Duodenal mucosa (tissue), 2 donors: Measurements from ENCODE around the gene IL1RAPL2.
A peak's percentile ranks its signal among the peaks of the same experiment; 100 is the strongest.
"Not testable (repeated sequence)": the region's sequence is repeated elsewhere in the genome, so short reads cannot be mapped to it uniquely, and the experiment has no call there.

Experiments
- H3K27ac ChIP-seq: one replicate; pipeline ENCODE4 v1.7.0; 2013; ENCODE audit warnings: low read depth, low read length
- H3K27me3 ChIP-seq, 2 donors: one replicate each; pipeline ENCODE4 v1.7.0; 2013; ENCODE audit warnings: low read length in 2 of 2, control low read depth in 1 of 2; ENCODE audit not compliant: insufficient read depth in 2 of 2, control insufficient read depth in 1 of 2
- H3K36me3 ChIP-seq, 2 donors: one replicate each; pipeline ENCODE4 v1.7.0; 2013; ENCODE audit warnings: low read length in 2 of 2, control low read depth in 1 of 2; ENCODE audit not compliant: insufficient read depth in 2 of 2, control insufficient read depth in 1 of 2
- H3K4me1 ChIP-seq, 2 donors: one replicate each; pipeline ENCODE4 v1.7.0; 2013; ENCODE audit warnings: low read length in 2 of 2, control low read depth in 1 of 2; ENCODE audit not compliant: insufficient read depth in 2 of 2, control insufficient read depth in 1 of 2
- H3K4me3 ChIP-seq, 2 donors: one replicate each; pipeline ENCODE4 v1.7.0; 2013; ENCODE audit warnings: low read length in 2 of 2, low read depth in 1 of 2
- H3K9ac ChIP-seq, 2 donors: one replicate each; pipeline ENCODE4 v1.7.0; 2013; ENCODE audit warnings: low read length in 2 of 2, low read depth in 1 of 2
- H3K9me3 ChIP-seq, 2 donors: one replicate each; pipeline ENCODE4 v1.7.0; 2013; ENCODE audit warnings: low read length in 2 of 2, control low read depth in 1 of 2; ENCODE audit not compliant: control insufficient read depth in 1 of 2

IL1RAPL2 gene

DNA sequence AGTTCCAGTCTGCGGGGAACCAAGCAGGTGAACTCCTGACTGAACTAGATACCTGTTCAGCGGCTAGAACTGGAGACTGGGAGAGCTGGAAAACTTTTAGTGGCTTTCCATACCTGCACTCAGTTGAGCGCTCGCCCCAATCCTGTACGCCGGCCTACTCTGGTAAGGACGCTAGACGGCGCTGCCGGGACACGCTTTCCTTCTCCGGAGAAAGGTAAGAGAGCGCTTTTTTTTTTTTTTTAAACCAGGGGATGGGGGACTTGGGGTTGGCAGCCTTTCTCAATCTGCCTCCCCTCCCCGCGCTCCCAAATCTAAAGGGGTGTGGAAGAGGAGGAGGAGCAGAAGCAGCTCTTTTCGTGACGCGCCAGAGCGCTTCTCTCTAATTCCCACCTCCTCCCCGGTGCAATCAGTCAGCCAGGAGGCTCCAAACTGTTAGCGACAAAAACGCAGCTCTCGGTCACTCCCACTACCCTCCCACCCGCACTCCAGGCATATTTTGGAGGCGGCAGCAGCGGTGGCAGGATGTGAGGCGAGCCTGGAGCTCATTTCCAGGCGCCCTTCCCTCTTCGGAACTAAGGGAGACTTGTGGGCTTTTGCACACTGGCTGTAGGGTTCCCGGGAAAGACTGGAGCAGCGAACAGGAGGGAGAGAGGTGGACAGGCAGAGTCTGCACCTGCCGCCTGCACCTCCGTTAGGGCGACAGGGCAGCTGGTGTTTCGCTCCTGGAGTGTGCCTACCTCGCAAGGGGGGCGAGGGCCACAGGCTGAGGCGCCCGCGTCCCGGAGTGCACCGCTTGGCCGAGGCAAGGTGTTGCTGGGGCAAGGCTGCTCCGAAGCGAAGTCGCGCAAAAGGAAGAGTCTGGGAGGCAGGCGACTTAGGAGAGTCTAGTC is at the start of gene IL1RAPL2:
Gene IL1RAPL2, plus strand, starts transcription at position 409 of the 890 bp plus-strand sequence.
- H3K27ac ChIP-seq: no peak within 1 kb of the TSS
- H3K36me3 ChIP-seq: no peaks in the 10 kb centered on the region
- H3K9ac ChIP-seq: no peak within 1 kb of the TSS
- peak within 1 kb of the TSS; percentile 48 to 57 for H3K4me3 ChIP-seq
- H3K27me3 ChIP-seq: peaks cover 14 to 20% of the 10 kb centered on the region in 2 donors
- H3K9me3 ChIP-seq: no peaks in the 10 kb centered on the region
- H3K4me1 ChIP-seq: no peaks in the 10 kb centered on the region

DNA sequence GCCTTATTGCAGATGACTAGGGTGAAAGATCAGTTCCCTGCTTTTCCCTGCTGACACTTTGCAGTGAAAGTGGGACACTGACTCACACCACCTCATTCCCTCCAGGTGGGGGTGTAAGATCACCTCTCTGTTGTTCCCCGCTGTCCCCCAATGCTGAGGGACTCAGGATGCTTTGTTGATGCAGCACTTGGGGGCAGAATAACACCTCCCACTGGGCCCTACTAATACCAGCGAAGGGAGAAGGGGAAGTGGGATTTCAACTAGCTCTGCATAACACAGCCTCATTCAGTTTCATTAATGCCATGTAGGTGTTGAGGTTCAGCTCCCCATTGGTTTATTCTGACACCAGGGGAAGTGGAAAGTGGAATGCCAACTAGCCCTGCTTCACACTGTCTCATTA is 43.6 kb upstream of the IL1RAPL2 start:
- Histone ChIP-seq H3K9me3 (no peaks in the 10 kb centered on the region), H3K27ac (no peak overlapping the region), H3K4me3 (no peak overlapping the region), H3K9ac (no peak overlapping the region), H3K4me1 (no peaks in the 10 kb centered on the region), H3K27me3 (no peaks in the 10 kb centered on the region), H3K36me3 (no peaks in the 10 kb centered on the region)

DNA sequence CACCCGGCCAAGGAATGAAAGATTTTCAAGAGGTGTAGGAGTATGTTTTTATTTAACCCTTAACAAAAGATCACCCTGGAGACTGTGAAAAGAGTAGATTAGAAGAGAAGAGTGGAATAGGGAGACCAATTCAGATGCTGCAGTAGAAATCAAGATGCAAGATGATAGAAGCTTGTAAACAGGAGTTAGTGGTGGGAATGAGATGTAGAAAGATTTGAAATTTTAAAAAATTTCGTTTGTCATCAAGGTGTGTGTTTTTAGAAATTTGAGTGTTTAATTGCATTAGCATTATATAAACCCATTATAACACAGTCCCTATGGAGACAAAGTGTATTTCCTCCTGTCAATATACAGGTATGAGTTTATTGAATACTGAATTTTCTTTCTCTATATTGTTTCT is 42.1 kb upstream of the IL1RAPL2 start:
- Histone ChIP-seq H3K36me3 (no peaks in the 10 kb centered on the region), H3K27me3 (no peaks in the 10 kb centered on the region), H3K4me1 (no peaks in the 10 kb centered on the region), H3K9me3 (no peaks in the 10 kb centered on the region), H3K27ac (no peak overlapping the region), H3K4me3 (no peak overlapping the region), H3K9ac (no peak overlapping the region)

DNA sequence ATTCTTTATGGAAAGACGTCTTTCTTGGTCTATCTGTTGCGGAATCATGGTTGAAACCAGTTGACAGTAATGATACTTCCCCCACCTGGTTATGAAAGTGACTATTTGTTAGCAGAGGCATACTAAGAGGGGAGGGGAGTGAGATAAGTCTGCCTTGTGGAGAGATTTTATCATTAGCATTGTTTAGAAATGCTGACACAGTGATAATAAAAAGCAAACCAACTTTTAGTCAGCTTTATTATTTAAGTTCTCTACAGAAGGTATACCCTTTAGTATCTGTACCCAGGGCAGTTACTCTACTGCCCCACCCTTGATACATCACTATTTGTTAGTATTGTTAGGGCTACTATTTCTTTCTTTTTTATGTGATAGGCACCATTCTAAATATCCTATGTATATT is 26.9 kb upstream of the IL1RAPL2 start:
- Histone ChIP-seq H3K4me3 (no peak overlapping the region), H3K4me1 (no peaks in the 10 kb centered on the region), H3K27ac (no peak overlapping the region), H3K36me3 (no peaks in the 10 kb centered on the region), H3K9me3 (no peaks in the 10 kb centered on the region), H3K9ac (no peak overlapping the region), H3K27me3 (no peaks in the 10 kb centered on the region)

DNA sequence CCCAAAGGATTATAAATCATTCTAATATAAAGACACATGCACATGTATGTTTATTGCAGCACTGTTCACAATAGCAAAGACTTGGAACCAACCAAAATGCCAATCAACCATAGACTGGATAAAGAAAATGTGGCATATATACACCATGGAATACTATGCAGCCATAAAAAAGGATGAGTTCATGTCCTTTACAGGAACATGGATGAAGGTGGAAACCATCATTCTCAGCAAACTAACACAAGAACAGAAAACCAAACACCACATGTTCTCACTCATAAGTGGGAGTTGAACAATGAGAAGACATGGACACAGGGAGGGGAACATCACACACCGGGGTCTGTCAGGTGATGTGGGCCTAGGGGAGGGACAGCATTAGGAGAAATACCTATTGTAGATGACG is 23.6 kb upstream of the IL1RAPL2 start:
- H3K4me3 ChIP-seq, H3K27ac ChIP-seq, H3K9ac ChIP-seq, H3K9me3 ChIP-seq, H3K27me3 ChIP-seq, H3K36me3 ChIP-seq, H3K4me1 ChIP-seq: not testable (repeated sequence)

DNA sequence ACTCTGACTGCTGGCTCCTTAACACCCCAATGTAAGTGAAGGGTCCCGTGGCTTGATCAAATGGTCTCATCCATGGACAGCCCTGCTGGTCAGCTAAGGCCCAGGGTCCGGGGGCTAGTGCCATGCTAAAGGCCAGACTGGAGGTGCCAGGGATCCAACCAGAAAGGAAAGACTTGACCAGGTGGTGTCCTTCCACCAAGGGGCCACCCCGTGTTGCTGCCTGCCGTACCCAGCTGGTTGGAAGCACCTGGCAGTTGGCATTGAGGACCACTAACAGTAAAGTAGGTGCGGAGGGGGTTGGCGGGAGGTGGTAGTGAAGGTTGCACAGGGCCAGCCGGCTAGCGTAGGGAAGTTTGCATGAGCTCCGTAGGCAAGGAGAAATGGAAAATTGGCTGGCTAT is 1.7 kb upstream of the IL1RAPL2 start:
- H3K27me3 ChIP-seq: peaks cover 14 to 20% of the 10 kb centered on the region in 2 donors

DNA sequence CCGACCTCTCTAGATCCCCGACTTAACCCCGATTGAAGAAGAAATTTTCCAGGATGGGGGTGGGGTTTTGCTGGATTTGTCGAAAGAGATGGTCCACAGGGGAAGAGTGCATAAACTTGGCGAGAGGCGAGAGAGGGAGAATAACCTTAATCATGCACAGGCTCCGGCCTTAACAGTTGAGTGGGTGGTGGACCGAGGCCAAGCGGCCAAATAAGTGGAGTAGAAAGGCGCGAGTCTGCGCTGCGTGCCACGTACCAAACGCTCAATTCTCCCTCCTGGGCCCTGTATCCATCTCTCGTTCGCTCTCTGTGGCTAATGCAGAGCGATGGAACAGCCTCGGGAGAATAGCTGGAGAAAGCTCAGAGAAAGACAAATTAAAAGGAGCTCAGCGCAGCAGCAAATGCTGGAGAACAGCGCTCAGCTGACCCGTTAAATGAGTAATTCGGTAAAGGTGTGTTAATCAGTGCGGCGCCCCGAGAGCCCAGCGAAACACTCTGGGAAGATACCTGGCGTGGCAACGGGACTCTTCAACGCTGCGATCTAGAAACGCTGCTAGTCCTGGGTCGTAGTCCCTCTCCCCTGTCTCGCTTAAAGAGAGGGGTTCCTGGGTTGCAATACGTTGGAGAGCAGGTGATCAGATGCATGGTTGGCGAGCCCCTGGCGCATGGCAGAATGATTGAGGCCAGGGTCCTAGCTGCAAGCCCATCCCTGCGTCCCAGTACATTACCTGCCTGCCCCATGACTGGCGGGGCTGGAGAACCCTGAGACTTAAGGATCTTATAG is 887 bp upstream of the IL1RAPL2 start:
- H3K4me3 ChIP-seq: no peak overlapping the region
- no peaks in the 10 kb centered on the region for H3K36me3 ChIP-seq
- H3K4me1 ChIP-seq: no peaks in the 10 kb centered on the region
- peaks cover 14 to 20% of the 10 kb centered on the region in 2 donors for H3K27me3 ChIP-seq
- no peak overlapping the region for H3K9ac ChIP-seq
- H3K9me3 ChIP-seq: no peaks in the 10 kb centered on the region
- H3K27ac ChIP-seq: no peak overlapping the region

More for the DNA sequence above, 1.7 kb upstream of the IL1RAPL2 start:
- Histone ChIP-seq H3K4me1 (no peaks in the 10 kb centered on the region), H3K27ac (no peak overlapping the region), H3K9me3 (no peaks in the 10 kb centered on the region), H3K4me3 (no peak overlapping the region), H3K36me3 (no peaks in the 10 kb centered on the region), H3K9ac (no peak overlapping the region)

DNA sequence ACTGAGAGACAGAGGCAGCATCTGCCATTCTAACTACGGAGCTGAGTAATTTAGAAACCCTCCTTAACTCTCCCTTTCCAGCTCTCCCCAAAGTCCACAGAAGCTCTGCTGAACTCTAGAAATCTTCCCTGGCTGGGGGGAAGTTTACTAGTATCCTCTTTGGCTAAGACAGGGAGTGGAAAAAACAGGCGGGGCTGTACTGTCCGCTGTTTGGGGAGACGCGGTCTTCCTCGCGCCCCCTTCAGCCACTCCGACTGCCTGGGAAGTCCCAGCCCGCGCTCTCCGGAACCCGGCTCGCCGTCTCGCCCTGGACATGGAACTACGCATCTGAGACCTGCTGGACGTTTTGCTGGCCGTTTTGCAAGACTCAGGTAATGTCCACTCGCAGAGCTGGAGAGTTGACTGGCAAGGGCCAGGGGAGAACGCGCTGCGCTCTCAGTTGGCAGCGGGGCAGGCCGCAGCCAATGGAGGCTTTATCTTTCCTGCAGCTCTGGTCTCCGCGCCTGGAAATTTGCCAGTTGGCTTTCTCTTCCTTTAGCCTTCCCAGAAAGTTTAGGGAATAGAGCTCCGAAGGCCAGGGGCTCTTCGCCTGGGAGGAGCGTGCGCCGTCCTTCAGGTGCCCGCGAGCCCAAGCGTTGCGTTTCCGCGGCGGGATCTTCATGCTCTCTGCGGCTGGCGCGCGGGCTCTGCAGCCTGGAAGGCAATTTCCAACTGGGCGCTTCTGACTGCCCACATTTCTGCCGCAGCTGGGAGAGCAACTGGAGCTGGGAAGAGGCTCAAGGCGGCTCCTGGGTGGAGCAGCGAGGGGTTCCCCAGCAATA is 892 bp downstream of the IL1RAPL2 start:
- no peaks in the 10 kb centered on the region for H3K4me1 ChIP-seq
- H3K9me3 ChIP-seq: no peaks in the 10 kb centered on the region
- H3K4me3 ChIP-seq: peak overlapping the region; percentile 48 to 57
- H3K9ac ChIP-seq: no peak overlapping the region
- H3K27me3 ChIP-seq: peaks cover 14 to 20% of the 10 kb centered on the region in 2 donors
- no peaks in the 10 kb centered on the region for H3K36me3 ChIP-seq
- no peak overlapping the region for H3K27ac ChIP-seq

DNA sequence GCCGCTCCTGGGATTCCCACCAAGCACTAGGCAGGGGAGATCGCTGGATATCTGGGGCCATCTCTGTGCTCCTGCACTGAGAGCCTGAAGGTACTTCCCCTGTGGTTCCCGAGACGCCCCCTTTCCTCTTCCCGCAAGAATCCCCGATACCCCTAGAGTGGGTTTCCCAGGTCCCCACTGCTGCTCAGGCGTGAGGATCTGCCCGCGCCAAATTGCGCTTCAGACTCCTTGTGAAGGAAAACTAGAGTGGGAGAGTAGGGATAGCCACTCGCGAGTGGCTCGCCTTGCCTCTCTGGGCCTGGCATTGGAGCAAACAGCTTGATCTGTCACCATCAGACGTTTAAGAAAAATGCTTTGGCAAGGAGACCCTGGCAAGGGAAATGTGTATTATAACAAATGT is 1.5 kb downstream of the IL1RAPL2 start:
- Histone ChIP-seq H3K4me1 (no peaks in the 10 kb centered on the region), H3K27ac (no peak overlapping the region), H3K9me3 (no peaks in the 10 kb centered on the region), H3K36me3 (no peaks in the 10 kb centered on the region), H3K9ac (no peak overlapping the region), H3K27me3 (peaks cover 14 to 20% of the 10 kb centered on the region in 2 donors), H3K4me3 (peak overlapping the region in 1 of 2 donors; percentile 57)
